Testis (tissue), 2 donors: ENCODE measurements around the gene RNF39.

Experiments used
- CTCF ChIP-seq, 3 experiments: fragments of 450-650 bp in 2 of 3; fragments of 200-600 bp in 1 of 3; sonication (generic) in 1 of 3; IDR thresholded peaks; one replicate each; pipeline ENCODE4 v1.5.1; 2016 to 2019; ENCODE audit warnings: antibody characterized with exemption in 3 of 3, mild to moderate bottlenecking in 2 of 3, moderate library complexity in 1 of 3
- POLR2A ChIP-seq: fragments of 450-650 bp; IDR thresholded peaks from one replicate; pipeline ENCODE4 v1.6.1; 2017; ENCODE audit warnings: antibody characterized with exemption, mild to moderate bottlenecking, moderate library complexity

DNA sequence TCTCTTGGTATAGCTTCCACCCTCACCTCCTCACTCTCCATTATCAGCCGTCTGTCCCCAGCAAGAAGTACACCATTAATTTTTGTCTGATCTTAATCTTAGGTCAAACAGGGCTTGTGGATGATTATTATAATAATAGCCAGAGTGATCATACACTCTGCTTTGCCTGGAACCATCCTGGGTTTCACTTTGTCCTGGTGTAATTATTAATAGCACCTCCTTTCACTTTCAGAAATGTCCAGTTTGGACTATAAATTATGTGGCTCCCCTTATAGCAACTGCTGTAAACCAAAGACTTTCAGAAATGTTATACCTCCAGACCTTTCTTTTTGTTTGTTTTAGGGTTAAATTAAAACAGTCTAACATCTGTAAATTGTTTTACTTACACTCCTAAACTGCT is 38.3 kb upstream of the RNF39 start:
- no peak for TF ChIP-seq CTCF (IDR thresholded peaks at IDR 0.05)
- no peak for TF ChIP-seq POLR2A
